Adrenal gland (tissue), 5 donors: ENCODE measurements around the gene MGAT4A.

Source experiments
- POLR2A ChIP-seq, 2 donors: fragments of 450-650 bp; IDR thresholded peaks; one replicate each; pipeline ENCODE4 v1.6.1; 2017; ENCODE audit warnings: antibody characterized with exemption in 2 of 2, mild to moderate bottlenecking in 2 of 2, moderate library complexity in 1 of 2
- TF ChIP-seq, protein P1 (sequence below), 6 experiments: fragments of 450-650 bp in 4 of 6; fragments of 200-600 bp in 2 of 6; sonication (generic) in 1 of 6; IDR thresholded peaks; 1 replicate in 5 of 6; 2 replicates in 1 of 6; pipeline versions ENCODE4 v1.5.1 to v1.8.0; 2016 to 2021; ENCODE audit warnings: antibody characterized with exemption in 6 of 6, mild to moderate bottlenecking in 2 of 6, moderate library complexity in 1 of 6
- donor health status: DM: no; HTN: no; CAD: no.

DNA sequence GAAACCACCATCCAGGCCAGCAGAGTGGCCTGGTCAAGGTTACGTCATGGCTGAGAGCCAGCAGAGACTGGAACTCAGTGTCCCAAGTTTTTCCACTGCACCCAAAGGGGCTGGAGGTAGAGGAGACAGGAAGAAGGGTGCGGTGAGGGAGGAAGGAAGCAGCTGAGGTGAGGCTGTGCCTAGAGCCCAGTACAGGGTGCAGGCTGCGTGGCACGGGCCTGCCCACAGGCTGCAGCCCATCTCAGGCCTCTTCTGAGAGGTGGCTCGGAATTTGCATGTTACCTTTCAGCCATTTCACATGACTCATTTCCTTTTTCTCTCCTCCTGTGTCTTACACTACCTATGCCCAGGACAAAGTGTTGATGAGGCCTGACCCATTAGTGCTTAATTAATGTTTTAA, 13.7 kb upstream of the MGAT4A start:
- TF ChIP-seq POLR2A (IDR thresholded peaks at IDR 0.05) = no peak
- TF ChIP-seq, protein P1, sequence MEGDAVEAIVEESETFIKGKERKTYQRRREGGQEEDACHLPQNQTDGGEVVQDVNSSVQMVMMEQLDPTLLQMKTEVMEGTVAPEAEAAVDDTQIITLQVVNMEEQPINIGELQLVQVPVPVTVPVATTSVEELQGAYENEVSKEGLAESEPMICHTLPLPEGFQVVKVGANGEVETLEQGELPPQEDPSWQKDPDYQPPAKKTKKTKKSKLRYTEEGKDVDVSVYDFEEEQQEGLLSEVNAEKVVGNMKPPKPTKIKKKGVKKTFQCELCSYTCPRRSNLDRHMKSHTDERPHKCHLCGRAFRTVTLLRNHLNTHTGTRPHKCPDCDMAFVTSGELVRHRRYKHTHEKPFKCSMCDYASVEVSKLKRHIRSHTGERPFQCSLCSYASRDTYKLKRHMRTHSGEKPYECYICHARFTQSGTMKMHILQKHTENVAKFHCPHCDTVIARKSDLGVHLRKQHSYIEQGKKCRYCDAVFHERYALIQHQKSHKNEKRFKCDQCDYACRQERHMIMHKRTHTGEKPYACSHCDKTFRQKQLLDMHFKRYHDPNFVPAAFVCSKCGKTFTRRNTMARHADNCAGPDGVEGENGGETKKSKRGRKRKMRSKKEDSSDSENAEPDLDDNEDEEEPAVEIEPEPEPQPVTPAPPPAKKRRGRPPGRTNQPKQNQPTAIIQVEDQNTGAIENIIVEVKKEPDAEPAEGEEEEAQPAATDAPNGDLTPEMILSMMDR (IDR thresholded peaks at IDR 0.05) = no peak
